NCI-H526 (cell line): ENCODE results near the gene PAK5.

Source experiments
- DNase-seq, 2 experiments: peaks; one replicate each; lab custom pipeline; 2025; lab: John Stamatoyannopoulos, UW

The PAK5 gene

DNA sequence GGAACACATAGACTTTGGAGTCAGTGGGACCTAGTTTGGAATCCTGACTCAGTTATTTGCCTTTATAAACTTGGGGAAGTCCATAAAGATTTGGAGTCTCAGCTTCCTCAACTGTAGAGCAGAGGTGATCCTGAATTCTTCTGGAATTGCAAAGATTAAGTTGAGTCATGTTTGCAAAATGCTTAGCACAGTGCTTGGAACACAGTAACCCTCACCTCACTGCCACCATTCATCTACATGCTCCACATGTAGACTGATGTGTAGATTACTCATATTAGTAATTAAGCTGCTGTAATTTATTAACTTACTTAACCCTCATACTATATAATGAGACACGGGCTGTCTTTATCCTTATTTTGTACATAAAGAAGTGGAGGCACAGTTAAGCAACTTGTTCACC is 263.0 kb downstream of the PAK5 start:
- no peak for DNase-seq

DNA sequence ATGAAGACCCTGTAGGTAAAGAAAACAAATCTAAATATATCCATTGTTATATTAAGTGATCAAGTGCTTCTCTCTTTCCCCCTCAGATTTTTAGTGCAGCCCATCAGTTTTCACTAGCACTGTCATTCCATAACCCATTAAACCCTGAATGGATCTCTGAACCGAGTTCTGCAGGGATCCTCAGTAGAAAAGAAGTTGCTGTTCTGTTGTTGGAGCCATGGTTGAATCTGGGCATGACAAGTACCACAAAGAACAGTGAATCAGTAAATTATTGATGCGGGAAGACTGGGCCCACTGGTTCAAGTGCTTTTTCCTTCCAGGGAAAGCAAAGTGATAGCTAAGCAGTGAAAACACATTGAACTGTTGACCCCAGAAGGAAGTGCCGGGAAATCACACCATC is 264.1 kb downstream of the PAK5 start:
- no peak for DNase-seq

DNA sequence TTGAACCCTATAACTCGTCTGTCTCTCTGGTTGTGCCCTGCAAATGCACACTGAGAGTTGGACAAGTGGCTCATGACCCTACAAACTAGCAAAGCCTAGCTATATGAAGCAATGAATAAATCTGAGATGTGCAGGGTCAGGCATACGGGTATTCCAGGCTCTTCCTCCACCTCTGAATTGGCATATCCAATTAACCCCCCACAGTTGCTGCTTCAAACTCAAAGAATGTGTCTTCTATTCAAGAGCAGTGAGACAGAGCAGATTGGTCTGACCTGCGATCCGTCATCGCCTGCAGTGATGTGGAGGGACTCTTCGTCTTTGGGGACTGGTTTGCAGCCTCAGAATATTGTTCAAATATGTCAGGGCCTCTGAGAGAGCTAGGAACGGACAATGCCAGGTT is 264.7 kb downstream of the PAK5 start:
- no peak for DNase-seq

DNA sequence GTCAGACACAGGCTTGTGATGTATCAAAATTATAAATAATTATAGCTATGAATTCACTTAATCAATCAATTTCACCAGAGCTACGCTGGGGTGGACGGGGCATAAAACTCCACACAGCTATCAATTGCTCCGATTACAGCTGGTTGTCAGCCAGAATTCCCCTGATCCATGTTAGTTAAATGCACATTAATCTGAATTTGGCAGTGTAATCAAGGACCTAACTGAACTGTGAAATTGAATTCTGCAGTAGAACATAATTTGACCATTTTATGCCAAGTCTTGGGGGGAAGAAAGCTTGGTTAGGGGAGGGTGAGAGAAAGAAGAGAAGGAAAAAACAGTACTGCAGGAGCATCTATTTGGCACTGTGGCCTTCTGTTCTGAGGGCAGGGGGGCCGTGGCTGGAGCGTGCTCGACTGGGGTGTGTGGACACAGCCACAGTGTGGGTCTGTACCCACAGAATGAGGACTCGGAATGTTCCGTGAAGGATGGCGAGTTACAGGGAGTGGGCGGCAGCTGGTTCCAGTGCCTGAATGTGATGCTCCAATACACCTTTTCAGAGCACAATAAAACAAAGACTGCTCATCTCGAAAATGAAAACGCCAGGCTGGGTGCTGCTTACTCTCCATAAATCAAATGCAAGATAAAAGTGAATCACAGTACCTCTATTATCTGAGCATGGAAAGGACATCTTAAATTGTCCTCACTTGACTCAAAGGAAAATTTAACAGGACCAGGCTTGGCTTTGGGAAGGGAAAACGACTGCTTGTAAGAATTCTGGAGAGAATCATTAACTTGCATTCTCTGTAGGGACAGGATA is 265.3 kb downstream of the PAK5 start:
- no peak for DNase-seq

DNA sequence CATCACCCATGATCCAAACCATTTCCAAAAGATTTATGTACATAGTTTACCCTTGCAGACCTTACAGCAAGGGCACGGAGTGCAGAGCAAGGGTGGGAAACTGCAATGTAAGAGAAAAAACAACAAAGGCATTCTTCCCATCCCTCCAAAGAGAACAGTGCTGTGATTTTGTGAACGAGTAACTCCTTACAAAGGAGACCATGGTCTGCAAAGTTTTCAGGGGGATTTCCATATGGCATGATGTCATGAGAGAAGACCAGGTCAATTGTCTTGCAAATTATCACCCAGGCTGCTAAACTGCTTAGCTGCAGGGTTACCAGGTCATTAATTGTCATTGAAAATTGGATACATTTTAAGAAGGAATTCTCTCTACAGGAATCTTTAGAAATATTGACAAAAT is 266.2 kb downstream of the PAK5 start:
- DNase-seq: no peak

DNA sequence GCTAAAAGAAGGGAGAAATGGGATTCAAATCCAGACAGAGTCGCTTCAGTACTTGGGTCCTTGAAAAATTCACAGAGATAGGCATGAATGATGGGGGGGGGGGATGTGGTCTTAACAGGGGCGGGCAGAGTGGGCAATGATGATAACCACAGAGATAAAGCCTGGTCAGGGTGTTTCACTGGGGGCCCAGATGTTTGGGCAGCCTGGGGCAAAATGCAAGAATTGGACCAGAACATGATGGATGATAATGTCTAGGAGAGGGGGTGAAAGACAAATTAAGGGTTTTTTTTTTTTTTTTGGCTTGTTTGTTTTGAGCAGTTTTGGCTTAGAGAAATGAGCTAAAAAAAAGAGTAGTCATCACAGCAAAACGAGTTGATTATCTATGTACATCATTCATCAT is 267.1 kb downstream of the PAK5 start:
- DNase-seq: no peak

DNA sequence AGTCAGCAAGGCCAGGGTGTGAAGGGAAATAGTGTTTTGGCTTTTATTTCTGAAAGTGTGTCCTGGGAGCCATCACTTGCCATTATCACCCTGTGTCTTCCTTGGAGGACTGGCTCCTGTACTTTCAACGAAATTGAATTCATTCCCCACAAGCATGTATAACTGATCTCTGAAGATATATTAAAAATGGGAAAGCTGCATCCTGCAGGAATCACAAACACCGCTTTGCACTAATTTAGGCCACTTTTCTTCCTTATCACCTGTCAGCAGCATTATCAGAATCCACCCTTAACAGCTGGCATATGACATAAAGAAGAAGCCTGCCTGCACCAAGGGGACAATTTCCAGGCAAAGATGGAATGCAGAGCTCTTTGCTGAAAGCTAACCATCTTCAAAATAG is 268.3 kb downstream of the PAK5 start:
- no peak for DNase-seq

DNA sequence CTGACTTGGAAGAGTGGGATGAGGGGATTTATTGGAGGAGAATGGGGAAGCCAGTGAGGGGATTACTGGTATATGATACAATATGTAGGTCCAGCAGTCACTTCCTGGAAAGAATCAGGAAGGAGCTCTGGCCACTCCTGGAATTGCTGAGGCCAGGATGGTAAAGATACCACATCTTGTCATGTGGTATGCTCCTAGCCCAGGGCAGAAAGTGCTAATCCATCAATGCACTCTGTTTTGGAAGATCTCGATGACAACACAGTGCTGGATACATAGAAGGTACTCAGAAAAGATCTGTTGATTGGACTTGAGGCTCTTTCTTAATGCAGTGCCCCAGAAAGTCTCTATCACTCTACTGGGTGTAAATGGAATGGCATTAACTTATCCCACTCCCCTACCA is 271.9 kb downstream of the PAK5 start:
- DNase-seq: no peak

DNA sequence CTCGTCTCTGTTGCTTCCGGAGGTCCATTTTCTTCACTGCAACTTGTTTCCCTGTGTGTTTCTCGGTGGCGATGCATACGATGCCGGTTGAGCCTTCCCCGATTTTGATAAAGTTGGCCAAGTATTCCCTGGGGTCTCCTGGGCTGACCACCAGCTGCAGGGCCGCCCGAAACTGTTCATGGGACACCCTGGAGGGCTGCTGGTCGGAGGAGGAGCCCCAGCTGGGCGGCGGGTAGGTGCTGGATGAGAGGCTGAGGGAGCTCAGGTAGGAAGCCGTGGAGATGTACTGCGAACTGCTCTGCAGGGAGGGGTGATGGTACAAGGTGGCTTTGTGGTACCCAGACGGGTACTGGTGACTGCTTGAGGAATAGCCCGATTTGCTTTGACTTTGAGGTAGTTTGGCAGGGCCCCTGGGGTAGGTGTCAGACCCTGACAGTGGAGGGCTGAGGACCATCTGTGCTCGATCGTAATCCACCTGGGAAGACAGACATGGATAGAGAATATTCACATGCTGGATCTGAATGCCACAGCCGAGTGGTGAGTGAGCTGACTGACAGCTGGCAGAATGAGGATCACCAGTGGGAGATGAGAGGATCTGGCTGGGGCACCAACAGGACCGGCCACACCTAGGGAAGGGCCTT is 272.8 kb downstream of the PAK5 start:
- DNase-seq: no peak

DNA sequence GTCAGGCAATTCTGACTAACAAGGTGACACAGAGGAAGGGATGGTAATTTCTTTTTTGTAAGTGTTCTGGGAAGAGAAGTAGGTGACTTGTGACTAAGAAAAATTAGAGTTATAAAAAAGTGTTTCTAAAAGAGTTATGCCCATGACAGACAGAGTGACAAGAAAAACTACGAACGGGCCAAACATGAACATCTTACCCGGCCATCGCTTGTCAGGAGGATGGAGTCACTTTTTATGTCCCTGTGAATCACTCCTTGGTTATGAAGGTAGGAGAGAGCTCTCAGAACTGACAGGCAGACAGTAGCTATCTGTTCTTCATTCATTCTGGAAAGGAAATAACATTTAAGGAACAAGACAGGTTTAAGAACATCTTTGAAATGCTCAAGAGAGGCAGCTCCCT is 281.5 kb downstream of the PAK5 start:
- no peak for DNase-seq

DNA sequence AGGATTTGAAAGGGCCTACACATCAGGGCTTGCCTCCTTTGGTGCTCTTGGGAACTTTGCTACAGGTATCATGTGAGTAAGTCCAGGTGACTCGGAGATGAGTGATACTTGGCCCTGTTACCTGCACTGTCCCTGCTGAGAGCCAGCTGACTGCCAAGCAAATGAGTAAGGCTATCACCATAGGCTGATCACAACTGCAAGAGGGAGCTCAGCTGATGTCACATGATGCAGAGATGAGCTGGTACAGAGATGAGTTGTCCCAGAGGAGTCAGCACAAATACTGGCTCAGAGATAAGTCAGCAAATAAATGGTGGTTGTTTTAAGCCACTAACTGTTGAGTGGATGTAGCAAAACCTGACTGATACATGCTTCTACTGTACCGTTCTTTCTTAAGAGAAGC is 283.1 kb downstream of the PAK5 start:
- DNase-seq: no peak

DNA sequence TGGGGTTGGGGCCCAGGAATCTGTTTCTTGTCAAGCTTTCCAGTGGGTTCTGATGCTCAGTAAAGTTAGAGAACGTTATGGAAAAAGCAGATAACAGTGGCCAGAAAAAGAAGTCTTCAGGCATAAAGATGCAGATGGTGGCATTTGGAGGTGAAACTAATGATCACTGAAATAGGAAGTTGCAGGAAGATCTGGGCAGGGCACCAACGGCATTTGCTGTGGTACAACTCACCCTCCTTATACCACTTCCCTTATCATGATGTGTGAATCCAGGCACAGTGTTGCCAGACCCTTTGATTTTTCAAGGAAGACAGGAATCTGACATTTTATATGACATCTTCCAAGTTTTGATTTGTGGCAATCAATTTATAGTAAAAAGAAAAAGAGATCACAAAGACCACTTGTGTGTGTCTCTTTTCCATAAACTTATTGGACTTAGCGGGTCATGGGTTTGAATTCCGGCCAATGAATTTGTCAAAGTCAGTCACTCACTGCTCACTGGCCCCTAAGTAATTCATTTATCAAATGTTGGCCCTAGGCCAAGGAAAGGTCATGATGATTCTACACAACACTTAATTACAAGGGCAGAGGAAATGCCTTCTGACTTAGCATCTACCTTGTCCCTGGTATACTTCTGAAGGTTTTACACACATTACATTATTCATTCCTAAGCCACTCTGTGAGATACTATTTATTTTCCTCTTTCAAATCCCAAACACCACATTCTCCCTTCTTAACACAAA is 286.9 kb downstream of the PAK5 start:
- DNase-seq: no peak

DNA sequence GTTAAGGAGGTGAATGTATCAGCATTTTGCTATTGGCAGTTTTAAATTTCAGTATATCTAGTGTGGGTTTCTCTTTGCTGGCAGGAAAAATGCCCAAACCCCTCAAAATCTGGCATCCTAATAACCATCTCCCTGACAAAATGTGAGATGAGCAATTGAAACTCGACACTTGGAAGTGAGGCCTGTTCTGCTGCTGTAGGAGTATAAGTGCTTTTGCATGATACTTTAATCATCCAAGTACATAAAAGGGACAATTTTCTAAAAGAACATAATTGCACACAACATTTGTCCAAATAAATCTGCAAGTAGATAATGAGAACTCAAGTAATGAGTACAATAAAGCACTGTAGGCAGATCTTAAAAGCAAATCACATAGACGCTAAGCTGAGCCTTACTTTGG is 288.0 kb downstream of the PAK5 start:
- DNase-seq: no peak

DNA sequence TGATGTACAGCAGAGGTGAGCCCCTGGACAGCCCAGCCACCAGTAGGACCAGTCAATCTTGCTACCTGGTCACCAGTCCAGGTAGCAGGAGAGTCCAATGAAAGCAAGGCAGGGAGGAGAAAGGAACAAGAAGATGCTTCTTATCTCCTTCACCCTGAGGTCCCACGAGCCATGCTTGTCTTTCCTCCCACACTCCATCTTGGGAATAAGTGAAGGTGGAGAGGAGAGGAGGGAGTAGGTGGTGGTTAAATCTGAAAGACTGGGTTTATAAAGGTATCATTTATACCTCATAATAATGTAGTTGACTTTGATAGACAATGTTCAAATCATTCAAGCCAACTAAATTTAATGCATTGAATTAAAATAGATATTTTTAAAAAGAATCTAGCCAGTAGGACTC is 288.6 kb downstream of the PAK5 start:
- DNase-seq: no peak

DNA sequence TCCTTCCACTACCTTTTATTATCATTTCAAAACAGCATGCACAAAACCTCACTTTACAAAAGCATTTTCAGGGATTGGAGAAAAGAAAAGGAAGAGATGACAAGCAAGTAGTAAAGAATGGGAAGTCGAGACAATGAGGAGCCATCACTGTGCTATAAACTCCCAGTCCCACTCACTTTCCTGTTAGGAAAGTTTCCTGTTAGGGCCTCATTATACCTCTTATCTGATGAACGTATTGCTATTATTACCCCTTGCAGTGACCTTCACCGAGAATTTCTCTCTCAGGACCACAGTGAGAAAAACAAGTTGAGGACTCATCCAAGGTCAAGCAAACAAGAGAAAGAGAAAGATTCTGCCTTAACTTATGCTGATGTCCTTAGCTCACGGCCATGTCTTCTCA is 295.7 kb downstream of the PAK5 start:
- no peak for DNase-seq

DNA sequence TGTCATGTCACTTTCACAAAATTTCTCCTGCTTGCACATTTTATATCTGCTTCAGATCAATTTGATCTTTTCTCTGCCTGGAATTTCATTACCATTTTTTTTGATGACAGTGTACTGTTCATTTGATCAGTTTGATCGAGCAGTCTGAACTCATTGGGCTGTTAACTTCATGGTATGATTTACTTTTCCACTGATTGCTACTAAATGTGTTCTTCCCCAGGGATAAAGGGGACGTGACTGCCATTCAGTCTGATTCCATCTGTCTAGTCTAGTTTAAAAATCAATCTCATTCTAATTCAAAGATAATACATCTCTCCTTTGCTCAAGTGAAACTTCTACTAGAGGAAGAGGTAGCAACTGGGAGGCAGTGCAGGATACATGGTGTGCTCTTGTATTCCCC is 303.4 kb downstream of the PAK5 start:
- no peak for DNase-seq

DNA sequence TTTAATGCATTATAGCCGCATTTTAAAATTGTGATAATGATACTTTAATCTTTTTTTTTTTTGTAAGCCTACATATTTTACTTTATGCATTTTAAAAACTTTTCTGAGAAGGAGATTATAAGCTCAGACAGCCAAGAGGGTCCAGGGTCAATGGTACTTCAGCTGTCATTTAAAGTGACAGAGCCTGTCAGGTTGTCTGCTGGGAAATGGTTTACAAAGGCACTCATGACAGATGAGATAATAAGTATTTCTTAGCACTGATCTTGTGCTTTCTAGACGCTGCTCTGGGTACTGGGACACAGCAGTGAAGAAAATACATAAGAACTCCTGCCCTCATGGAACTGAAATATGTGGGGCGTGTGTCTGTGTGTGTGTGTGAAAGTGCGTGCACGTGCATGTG is 304.9 kb downstream of the PAK5 start:
- no peak for DNase-seq

DNA sequence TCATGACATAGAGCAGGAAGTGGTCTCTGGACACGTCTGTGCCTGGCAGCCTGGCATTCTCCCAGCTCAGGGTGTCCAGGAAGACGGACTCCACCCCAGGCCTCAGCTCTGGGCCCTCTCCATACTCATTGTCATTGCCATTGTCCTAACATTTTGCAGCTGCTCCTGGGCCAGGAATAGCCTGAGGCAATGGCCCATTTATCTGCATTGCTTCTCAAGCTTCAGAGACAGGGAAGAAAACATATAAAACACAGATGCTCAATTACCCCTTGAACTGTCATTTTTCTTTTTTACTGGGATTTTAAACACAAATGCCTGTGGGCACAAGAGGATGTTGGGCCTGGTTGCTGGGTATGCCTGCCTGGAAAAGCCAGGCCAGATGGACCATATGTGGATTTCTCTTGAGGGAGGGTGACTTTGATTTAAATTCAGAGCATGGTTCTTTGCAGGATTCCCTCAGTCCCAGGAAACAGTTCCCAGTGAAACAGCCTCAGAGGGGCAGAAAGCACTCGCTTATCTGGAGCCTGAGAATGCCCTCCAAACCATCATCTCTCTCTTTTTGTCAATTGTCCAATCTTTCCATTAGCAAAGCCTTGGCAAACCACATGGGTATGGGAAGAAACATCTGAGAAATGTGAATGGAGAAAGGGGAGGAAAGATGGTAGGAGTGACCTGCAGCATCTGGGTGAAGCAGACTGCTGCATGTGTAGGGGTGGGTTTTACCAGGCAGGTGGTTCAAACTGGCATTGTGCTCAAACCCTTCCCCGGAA is 306.6 kb downstream of the PAK5 start:
- no peak for DNase-seq

DNA sequence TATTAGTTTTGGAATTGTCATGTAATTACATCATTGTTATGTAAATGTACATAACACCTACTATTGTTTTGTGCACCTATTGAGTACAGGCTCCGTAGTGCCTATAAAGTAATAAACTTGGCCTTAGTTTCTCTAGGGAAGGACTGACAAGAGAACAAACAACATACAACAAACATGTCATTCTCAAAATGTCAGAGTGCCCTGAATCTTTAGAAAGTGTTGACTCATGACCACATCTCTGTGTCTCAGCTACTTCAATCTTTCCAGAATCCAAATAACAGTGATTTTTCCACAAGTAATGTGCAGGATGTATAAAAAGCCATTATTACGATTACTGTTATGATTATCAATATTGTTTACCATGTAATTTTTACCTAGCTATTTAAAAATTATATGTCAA is 307.3 kb downstream of the PAK5 start:
- DNase-seq: no peak

DNA sequence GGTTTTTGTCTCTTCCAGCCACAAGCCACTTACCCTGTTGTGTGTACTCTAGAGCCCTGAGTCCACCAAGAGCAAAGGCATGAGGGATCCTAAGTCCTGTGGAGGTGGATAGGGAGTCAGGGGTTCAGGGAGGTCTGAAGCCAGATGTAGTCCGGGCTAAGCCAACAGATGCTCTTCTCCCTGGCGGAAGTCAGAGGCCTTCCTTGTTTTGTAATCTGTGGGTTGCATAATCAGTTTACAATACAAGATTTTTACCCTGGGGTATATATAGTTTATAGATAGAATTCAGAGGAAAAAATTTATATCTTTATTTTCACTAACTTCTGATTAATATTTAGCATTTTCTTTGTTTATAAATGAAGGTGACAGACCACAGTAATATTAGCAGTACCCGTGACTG is 315.2 kb downstream of the PAK5 start:
- DNase-seq: no peak

DNA sequence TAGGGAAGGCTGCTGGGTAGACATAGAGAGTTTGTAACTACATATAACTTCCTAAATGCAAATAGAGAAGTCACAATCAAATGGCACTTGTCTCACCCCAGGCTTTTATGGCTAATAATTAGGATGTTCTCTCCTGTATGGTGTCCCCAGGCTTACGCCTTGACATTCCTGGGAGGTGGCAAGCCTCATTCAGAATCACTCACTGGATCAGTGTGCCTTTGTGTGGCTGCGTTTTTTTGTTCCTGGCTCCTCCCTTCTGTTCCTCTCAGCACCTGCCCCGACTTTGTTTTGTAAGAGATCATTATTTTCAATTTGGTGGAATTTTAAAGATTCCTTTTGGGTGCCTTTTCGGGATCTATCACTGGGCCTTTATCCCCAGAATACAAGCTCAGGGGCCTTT is 318.8 kb downstream of the PAK5 start:
- no peak for DNase-seq

DNA sequence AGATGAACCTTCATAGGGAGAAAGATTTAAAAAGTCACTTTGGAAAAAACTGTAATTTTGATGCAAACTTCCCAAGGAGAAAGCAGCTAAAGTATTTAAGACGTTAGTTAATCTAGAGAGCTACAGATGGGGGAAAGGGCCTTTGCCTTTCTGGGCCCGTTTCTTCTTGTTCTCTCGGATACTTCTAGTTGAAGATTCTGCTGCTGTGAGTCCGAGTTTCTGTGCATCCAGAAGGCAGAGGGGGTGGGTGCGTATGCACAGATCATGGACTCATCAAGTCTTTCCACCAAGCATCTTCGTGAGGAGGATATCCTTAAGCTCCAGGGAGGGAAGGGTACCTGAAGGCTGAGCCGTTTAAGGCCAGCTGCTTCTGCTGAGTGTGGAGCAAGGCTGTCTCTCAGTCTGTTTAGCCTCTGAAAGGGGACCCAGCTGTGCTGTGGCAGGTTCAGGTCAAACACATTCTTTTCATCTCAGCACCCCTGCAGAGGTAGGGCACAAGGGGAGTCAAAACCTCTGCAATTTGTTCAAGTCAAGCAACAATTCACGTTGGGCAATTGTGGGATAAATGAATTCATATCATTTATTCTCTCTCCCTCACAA is 320.2 kb downstream of the PAK5 start:
- no peak for DNase-seq
